ENCODE data around the gene ALDH7A1.
"Not testable (repeated sequence)": the region's sequence is repeated elsewhere in the genome, so short reads cannot be mapped to it uniquely, and the experiment has no call there.

ALDH7A1 gene

GRCh38 chr5:126597156-126597555 is 2.1 kb upstream of the ALDH7A1 start:
- no peak for DNase-seq (ENCODE audit: extremely low read depth in 1 of 2, low read depth in 1 of 2)

GRCh38 chr5:126595486-126596083 is 566 bp upstream of the ALDH7A1 start:
- DNase-seq (ENCODE audit: extremely low read depth in 1 of 2, low read depth in 1 of 2), result no peak

GRCh38 chr5:126591549-126591948 is 3.5 kb downstream of the ALDH7A1 start:
- DNase-seq (ENCODE audit: extremely low read depth in 1 of 2, low read depth in 1 of 2), result no peak

- DNase-seq (ENCODE audit: extremely low read depth in 1 of 2, low read depth in 1 of 2), result no peak
Observed at GRCh38 chr5:126589536-126590297, 5.3 kb downstream of the ALDH7A1 start.

- DNase-seq (ENCODE audit: extremely low read depth in 1 of 2, low read depth in 1 of 2), result no peak
Observed at GRCh38 chr5:126587551-126588390, 7.2 kb downstream of the ALDH7A1 start.

GRCh38 chr5:126583761-126584160 is 11.3 kb downstream of the ALDH7A1 start:
- DNase-seq (ENCODE audit: extremely low read depth in 1 of 2, low read depth in 1 of 2), result no peak

- DNase-seq (ENCODE audit: extremely low read depth in 1 of 2, low read depth in 1 of 2), result no peak
Observed at GRCh38 chr5:126579716-126580115, 15.3 kb downstream of the ALDH7A1 start.

GRCh38 chr5:126577415-126577814 is 17.6 kb downstream of the ALDH7A1 start:
- no peak for DNase-seq (ENCODE audit: extremely low read depth in 1 of 2, low read depth in 1 of 2)

GRCh38 chr5:126576974-126577373 is 18.0 kb downstream of the ALDH7A1 start:
- DNase-seq (ENCODE audit: extremely low read depth in 1 of 2, low read depth in 1 of 2), result no peak

GRCh38 chr5:126575644-126576043 is 19.4 kb downstream of the ALDH7A1 start:
- DNase-seq (ENCODE audit: extremely low read depth in 1 of 2, low read depth in 1 of 2), result no peak

GRCh38 chr5:126568206-126568755 is 26.7 kb downstream of the ALDH7A1 start:
- no peak for DNase-seq (ENCODE audit: extremely low read depth in 1 of 2, low read depth in 1 of 2)

GRCh38 chr5:126562823-126563222 is 32.2 kb downstream of the ALDH7A1 start:
- no peak for DNase-seq (ENCODE audit: extremely low read depth in 1 of 2, low read depth in 1 of 2)

GRCh38 chr5:126561908-126562307 is 33.1 kb downstream of the ALDH7A1 start:
- no peak for DNase-seq (ENCODE audit: extremely low read depth in 1 of 2, low read depth in 1 of 2)

GRCh38 chr5:126555101-126555500 is 39.9 kb downstream of the ALDH7A1 start:
- DNase-seq (ENCODE audit: extremely low read depth in 1 of 2, low read depth in 1 of 2), result not testable (repeated sequence)

- DNase-seq (ENCODE audit: extremely low read depth in 1 of 2, low read depth in 1 of 2), result no peak
Observed at GRCh38 chr5:126552614-126553013, 42.4 kb downstream of the ALDH7A1 start.

- DNase-seq (ENCODE audit: extremely low read depth in 1 of 2, low read depth in 1 of 2), result peak in 1 of 2 donors; percentile 2
Observed at GRCh38 chr5:126544087-126544740, 50.8 kb downstream of the ALDH7A1 start.

- no peak for DNase-seq (ENCODE audit: extremely low read depth in 1 of 2, low read depth in 1 of 2)
Observed at GRCh38 chr5:126543660-126544059, 51.4 kb downstream of the ALDH7A1 start.

GRCh38 chr5:126543009-126543408 is 52.0 kb downstream of the ALDH7A1 start:
- DNase-seq (ENCODE audit: extremely low read depth in 1 of 2, low read depth in 1 of 2), result no peak

GRCh38 chr5:126542441-126542840 is 52.6 kb downstream of the ALDH7A1 start:
- no peak for DNase-seq (ENCODE audit: extremely low read depth in 1 of 2, low read depth in 1 of 2)

GRCh38 chr5:126540631-126541030 is 54.4 kb downstream of the ALDH7A1 start:
- DNase-seq (ENCODE audit: extremely low read depth in 1 of 2, low read depth in 1 of 2), result no peak

GRCh38 chr5:126538579-126538978 is 56.4 kb downstream of the ALDH7A1 start:
- DNase-seq (ENCODE audit: extremely low read depth in 1 of 2, low read depth in 1 of 2), result no peak
